Caco-2 (cell line): Measurements from ENCODE around the gene GIMAP5. TPM values are rescaled to one million over a fixed set of nuclear protein-coding genes. Genes with fewer than 3 reads are reported as not detected.
"Not testable (repeated sequence)": the region's sequence is repeated elsewhere in the genome, so short reads cannot be mapped to it uniquely, and the experiment has no call there.

Source experiments
- BruUV-seq: library from RNA; stranded (reverse); fragments of 400-500 nt; replicated peaks from 2 replicates; lab custom pipeline; 2021; lab: Mats Ljungman, UMichigan
- CTCF ChIA-PET: fragments of 300-600 bp; sonication (Branson Sonifier 250); formaldehyde crosslinking; loops from one replicate; lab custom pipeline; 2022; ENCODE audit warnings: antibody characterized with exemption; lab: Charles Lee
- POLR2A ChIA-PET: fragments of 300-600 bp; sonication (Branson Sonifier 250); formaldehyde crosslinking; loops from one replicate; lab custom pipeline; 2022; ENCODE audit warnings: antibody characterized with exemption; lab: Charles Lee
- DNase-seq, 2 experiments: peaks; one replicate each; pipeline versions ENCODE4 v3.0.0 to v3.0.0-alpha.2; 2020 to 2022
- H3K27me3 ChIP-seq: replicated peaks from 2 replicates; pipeline ENCODE4 v1.6.0; 2011; ENCODE audit warnings: low read length; ENCODE audit not compliant: control insufficient read depth, insufficient read depth
- H3K36me3 ChIP-seq: 2 replicates; pipeline ENCODE4 v1.5.1; 2011; ENCODE audit warnings: low read length; ENCODE audit not compliant: control insufficient read depth, insufficient read depth
- H3K4me1 ChIP-seq: fragments of 250-450 bp; sonication (Bioruptor Pico); 2 replicates; pipeline ENCODE4 v1.5.1; 2020; ENCODE audit warnings: mild to moderate bottlenecking
- H3K4me3 ChIP-seq: 2 replicates; pipeline ENCODE4 v1.5.1; 2011; ENCODE audit warnings: low read depth, mild to moderate bottlenecking, control low read depth, low read length
- H3K9me3 ChIP-seq: fragments of 250-450 bp; sonication (Bioruptor Pico); 2 replicates; pipeline ENCODE4 v1.5.1; 2020; ENCODE audit warnings: mild to moderate bottlenecking, moderate library complexity
- H3K27ac Mint-ChIP-seq: one replicate; pipeline ENCODE4 v1.8.0; 2022; ENCODE audit warnings: mixed read lengths; ENCODE audit not compliant: unreplicated experiment
- H3K27me3 Mint-ChIP-seq: one replicate; pipeline ENCODE4 v1.8.0; 2022; ENCODE audit warnings: mixed read lengths; ENCODE audit not compliant: insufficient read depth, unreplicated experiment
- H3K36me3 Mint-ChIP-seq: one replicate; pipeline ENCODE4 v1.8.0; 2022; ENCODE audit warnings: mild to moderate bottlenecking, mixed read lengths; ENCODE audit not compliant: insufficient read depth, unreplicated experiment
- H3K4me1 Mint-ChIP-seq: one replicate; pipeline ENCODE4 v1.8.0; 2022; ENCODE audit warnings: low read depth, mixed read lengths; ENCODE audit not compliant: unreplicated experiment
- H3K4me3 Mint-ChIP-seq: one replicate; pipeline ENCODE4 v1.8.0; 2022; ENCODE audit warnings: mild to moderate bottlenecking, moderate library complexity, mixed read lengths; ENCODE audit not compliant: unreplicated experiment
- H3K9me3 Mint-ChIP-seq: one replicate; pipeline ENCODE4 v1.8.0; 2022; ENCODE audit warnings: mixed read lengths; ENCODE audit not compliant: unreplicated experiment
- intact Hi-C: fragments of 100-400 bp; cut with micrococcal nuclease; formaldehyde crosslinking; loops from one replicate; pipeline ENCODE4 v1.10.0; 2022; ENCODE audit not compliant: unreplicated experiment
- total RNA-seq: library from RNA; stranded (reverse); gene quantifications from 2 replicates; pipeline ENCODE4 v1.2.3, GENCODE V29; 2022
- TF ChIP-seq, protein P1 (sequence below), 2 experiments: fragments of 200-600 bp in 1 of 2; IDR thresholded peaks; 1 replicate in 1 of 2; 2 replicates in 1 of 2; pipeline versions ENCODE4 v1.5.1 to v1.8.0; 2011 to 2022; ENCODE audit warnings: antibody characterized with exemption in 1 of 2, control low read depth in 1 of 2, inconsistent platforms in 1 of 2, low read depth in 1 of 2, low read length in 1 of 2, mild to moderate bottlenecking in 1 of 2, moderate library complexity in 1 of 2; ENCODE audit not compliant: insufficient read depth in 1 of 2, severe bottlenecking in 1 of 2, unreplicated experiment in 1 of 2

The GIMAP5 gene
- total RNA-seq, 1 experiment from 2014 or later: not detected

- no peak for DNase-seq
- TF ChIP-seq, protein P1, sequence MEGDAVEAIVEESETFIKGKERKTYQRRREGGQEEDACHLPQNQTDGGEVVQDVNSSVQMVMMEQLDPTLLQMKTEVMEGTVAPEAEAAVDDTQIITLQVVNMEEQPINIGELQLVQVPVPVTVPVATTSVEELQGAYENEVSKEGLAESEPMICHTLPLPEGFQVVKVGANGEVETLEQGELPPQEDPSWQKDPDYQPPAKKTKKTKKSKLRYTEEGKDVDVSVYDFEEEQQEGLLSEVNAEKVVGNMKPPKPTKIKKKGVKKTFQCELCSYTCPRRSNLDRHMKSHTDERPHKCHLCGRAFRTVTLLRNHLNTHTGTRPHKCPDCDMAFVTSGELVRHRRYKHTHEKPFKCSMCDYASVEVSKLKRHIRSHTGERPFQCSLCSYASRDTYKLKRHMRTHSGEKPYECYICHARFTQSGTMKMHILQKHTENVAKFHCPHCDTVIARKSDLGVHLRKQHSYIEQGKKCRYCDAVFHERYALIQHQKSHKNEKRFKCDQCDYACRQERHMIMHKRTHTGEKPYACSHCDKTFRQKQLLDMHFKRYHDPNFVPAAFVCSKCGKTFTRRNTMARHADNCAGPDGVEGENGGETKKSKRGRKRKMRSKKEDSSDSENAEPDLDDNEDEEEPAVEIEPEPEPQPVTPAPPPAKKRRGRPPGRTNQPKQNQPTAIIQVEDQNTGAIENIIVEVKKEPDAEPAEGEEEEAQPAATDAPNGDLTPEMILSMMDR (IDR thresholded peaks at IDR 0.05; ENCODE audit: insufficient read depth in 1 of 2, low read depth in 1 of 2, low read length in 1 of 2, severe bottlenecking in 1 of 2, unreplicated experiment in 1 of 2): no peak
- Mint-ChIP-seq H3K27me3 (peaks cover 5% of the 10 kb centered on the region), H3K36me3 (no peaks in the 10 kb centered on the region), H3K4me3 (no peak overlapping the region), H3K4me1 (no peaks in the 10 kb centered on the region), H3K9me3 (no peaks in the 10 kb centered on the region), H3K27ac (no peak overlapping the region)
- POLR2A ChIA-PET: no interaction called here
- Histone ChIP-seq H3K27me3 (no peaks in the 10 kb centered on the region), H3K4me1 (no peaks in the 10 kb centered on the region), H3K4me3 (no peak overlapping the region), H3K36me3 (no peaks in the 10 kb centered on the region), H3K9me3 (peaks cover 4% of the 10 kb centered on the region; the same call in 1 of the 2 replicates)
- BruUV-seq: no TSS peak
- CTCF ChIA-PET: interaction anchor here (0.6 kb wide), 1 partner anchor 106 kb away, joined by 3 read pairs; no protein-coding TSS in a partner anchor
- intact Hi-C loops: no loop called here
These were observed 32.5 kb downstream of the GIMAP5 start for GRCh38 chr7:150769768-150770167.

DNA sequence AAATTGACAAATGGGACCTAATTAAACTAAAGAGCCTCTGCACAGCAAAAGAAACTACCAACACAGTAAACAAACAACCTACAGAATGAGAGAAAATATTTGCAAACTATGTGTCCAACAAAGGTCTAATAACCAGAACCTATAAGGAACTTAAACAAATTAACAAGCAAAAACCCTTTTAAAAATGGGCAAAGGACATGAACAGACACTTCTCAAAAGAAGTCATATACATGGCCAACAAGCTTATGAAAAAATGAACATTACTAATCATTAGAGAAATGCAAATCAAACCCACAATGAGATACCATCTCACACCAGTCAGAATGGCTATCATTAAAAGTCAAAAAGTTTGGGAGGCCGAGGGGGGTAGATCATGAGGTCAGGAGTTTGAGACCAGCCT is 36.9 kb downstream of the GIMAP5 start:
- H3K36me3 ChIP-seq, H3K4me1 ChIP-seq, H3K9me3 Mint-ChIP-seq, H3K9me3 ChIP-seq, intact Hi-C loops, BruUV-seq, H3K4me3 Mint-ChIP-seq, H3K36me3 Mint-ChIP-seq, H3K4me1 Mint-ChIP-seq, H3K27me3 ChIP-seq, DNase-seq, POLR2A ChIA-PET, H3K4me3 ChIP-seq, H3K27me3 Mint-ChIP-seq, H3K27ac Mint-ChIP-seq, CTCF ChIA-PET: not testable (repeated sequence)

GRCh38 chr7:150778014-150778737 is 41.0 kb downstream of the GIMAP5 start:
- Histone ChIP-seq H3K36me3 (no peaks in the 10 kb centered on the region), H3K27me3 (no peaks in the 10 kb centered on the region), H3K4me3 (no peak overlapping the region), H3K4me1 (no peaks in the 10 kb centered on the region), H3K9me3 (peaks cover 4% of the 10 kb centered on the region; the same call in 1 of the 2 replicates)
- Mint-ChIP-seq H3K4me1 (peaks cover 7% of the 10 kb centered on the region), H3K27ac (no peak overlapping the region), H3K36me3 (no peaks in the 10 kb centered on the region), H3K27me3 (peaks cover 3% of the 10 kb centered on the region), H3K9me3 (no peaks in the 10 kb centered on the region), H3K4me3 (no peak overlapping the region)
- ChIA-PET POLR2A (no interaction called here), CTCF (interaction anchor here (0.7 to 1.3 kb wide), 7 partner anchors 10 to 120 kb away, joined by 3 to 9 read pairs (median 4); no protein-coding TSS in a partner anchor)
- no TSS peak for BruUV-seq
- TF ChIP-seq, protein P1 (IDR thresholded peaks at IDR 0.05; ENCODE audit: insufficient read depth in 1 of 2, low read depth in 1 of 2, low read length in 1 of 2, severe bottlenecking in 1 of 2, unreplicated experiment in 1 of 2): peak in 1 of 2 experiments; percentile 1
- intact Hi-C loops: loop anchor here (1.0 to 5.0 kb wide), 5 partner anchors 31 to 209 kb away; no protein-coding TSS in a partner anchor
- DNase-seq: no peak
